ENCODE results near the gene TRIM61.

- TF ChIP-seq GATA3 (IDR thresholded peaks at IDR 0.05; ENCODE audit: low read depth, low read length): no peak
- TF ChIP-seq GATA2 (IDR thresholded peaks at IDR 0.05; ENCODE audit: low read depth, low read length): no peak
Observed at GRCh38 chr4:164997941-164998340, 20.5 kb upstream of the TRIM61 start.

Data from SH-SY5Y (cell line).